ENCODE results near the gene XCL1.
"Not testable (repeated sequence)": the region's sequence is repeated elsewhere in the genome, so short reads cannot be mapped to it uniquely, and the experiment has no call there.

DNA sequence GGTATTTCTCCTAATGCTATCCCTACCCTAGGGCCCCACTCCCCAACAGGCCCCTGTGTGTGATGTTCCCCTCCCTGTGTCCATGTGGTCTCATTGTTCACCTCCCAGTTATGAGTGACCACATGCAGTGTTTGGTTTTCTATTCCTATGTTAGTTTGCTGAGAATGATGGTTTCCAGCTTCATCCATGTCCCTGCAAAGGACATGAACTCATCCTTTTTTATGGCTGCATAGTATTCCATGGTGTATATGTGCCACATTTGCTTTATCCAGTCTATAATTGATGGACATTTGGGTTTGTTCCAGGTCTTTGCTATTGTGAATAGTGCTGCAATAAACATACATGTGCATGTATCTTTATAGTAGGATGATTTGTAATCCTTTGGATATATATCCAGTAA, 19.0 kb downstream of the XCL1 start:
- TF ChIP-seq L3MBTL2 (conservative IDR thresholded peaks at IDR 0.05); ARNT (IDR thresholded peaks at IDR 0.05); HDGF (IDR thresholded peaks at IDR 0.05; ENCODE audit: borderline replicate concordance); FOXK2 (IDR thresholded peaks at IDR 0.05); SP1 (IDR thresholded peaks at IDR 0.05); SUZ12 (IDR thresholded peaks at IDR 0.05); LEF1 (IDR thresholded peaks at IDR 0.05; ENCODE audit: borderline replicate concordance); CTBP1 (IDR thresholded peaks at IDR 0.05; ENCODE audit: borderline replicate concordance); NFRKB (IDR thresholded peaks at IDR 0.05); FOXM1 (IDR thresholded peaks at IDR 0.05; ENCODE audit: borderline replicate concordance); TARDBP (IDR thresholded peaks at IDR 0.05); ELF4 (IDR thresholded peaks at IDR 0.05); BHLHE40 (IDR thresholded peaks at IDR 0.05; ENCODE audit: borderline replicate concordance); FOXA1 (IDR thresholded peaks at IDR 0.05): not testable (repeated sequence)

Measured in HEK293T (cell line).